AG09319 (cell line): ENCODE data around the gene SRRM3.
"Not testable (repeated sequence)": the region's sequence is repeated elsewhere in the genome, so short reads cannot be mapped to it uniquely, and the experiment has no call there.

Experiments
- DNase-seq: peaks from one replicate; pipeline ENCODE4 v3.0.0-alpha.2; 2010; ENCODE audit warnings: low read depth; ENCODE audit errors: extremely low read depth
- CTCF ChIP-seq: IDR thresholded peaks from 2 replicates; pipeline ENCODE4 v1.5.1; 2011; ENCODE audit warnings: low read depth, mild to moderate bottlenecking, inconsistent platforms, low read length, moderate library complexity

Gene SRRM3

GRCh38 chr7:76332078-76332477 is 130.4 kb downstream of the SRRM3 start:
- TF ChIP-seq CTCF: no peak
- no peak for DNase-seq

DNA sequence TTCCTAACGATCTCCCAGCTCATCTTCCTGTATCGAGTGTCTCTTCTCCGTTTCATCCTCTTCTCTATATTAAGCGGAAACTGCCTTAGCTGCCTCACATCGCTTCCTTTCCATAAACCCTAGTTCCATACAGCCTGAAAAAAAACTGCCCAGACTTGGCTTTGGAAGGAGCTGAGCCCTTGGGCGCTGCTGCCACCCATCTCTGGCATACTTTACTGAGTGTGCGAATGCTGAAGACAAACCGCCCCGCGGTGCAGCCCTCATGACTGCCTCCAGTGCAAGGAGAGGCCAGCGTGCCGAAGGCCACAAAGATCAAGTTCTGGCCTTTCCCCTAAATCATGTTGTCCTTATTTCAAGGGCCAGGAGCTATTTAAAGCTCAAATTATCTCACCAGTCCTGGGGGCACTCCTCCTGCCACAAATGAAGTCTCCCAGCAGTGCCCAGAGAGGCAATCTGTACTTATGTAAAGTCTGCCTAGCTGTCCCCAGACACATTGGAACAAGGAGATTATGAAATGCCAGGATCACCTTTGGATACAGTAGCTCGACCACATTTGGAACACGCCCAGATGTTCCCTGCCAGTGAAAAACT is 131.9 kb downstream of the SRRM3 start:
- TF ChIP-seq CTCF: no peak
- DNase-seq: no peak

GRCh38 chr7:76334320-76334967 is 132.7 kb downstream of the SRRM3 start:
- TF ChIP-seq CTCF: no peak
- DNase-seq: no peak

DNA sequence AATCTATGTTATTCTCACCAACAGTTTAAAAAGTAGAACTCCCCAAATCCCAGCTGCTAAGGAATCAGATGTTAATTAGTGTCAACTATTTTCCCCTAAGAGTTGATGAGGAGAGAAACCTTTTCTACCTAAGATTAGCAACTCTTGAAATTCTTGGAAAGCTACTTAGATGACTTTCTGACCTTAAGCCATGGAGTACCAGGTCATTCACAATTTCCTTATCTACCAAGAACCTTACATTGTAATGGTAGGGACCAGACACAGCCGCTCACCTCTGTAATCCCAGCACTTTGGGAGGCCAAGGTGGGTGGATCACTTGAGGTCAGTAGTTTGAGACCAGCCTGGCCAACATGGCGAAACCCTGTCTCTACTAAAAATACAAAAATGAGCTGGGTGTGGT is 133.7 kb downstream of the SRRM3 start:
- not testable (repeated sequence) for DNase-seq

DNA sequence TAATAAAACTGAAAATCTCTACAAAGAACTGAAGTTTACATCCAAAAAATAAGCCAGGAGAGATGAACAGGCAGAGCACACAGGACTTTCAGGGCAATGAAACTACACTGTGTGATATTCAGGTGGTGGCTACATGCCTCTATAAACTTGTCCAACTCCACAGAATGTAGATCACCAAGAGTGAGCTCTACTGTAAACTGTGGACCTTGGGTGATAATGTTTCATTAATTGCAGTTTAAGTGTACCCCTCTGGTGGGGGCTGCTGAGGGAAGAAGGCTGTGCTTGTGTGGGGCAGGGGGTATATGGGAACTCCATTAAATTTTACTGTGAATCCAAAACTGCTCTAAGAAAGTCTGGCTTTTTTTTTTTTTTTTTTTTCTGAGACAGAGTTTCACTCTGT is 134.4 kb downstream of the SRRM3 start:
- no peak for TF ChIP-seq CTCF
- DNase-seq: no peak
